Osteocyte (in vitro differentiated cells): ENCODE results near the gene CAPS2. TPM values are rescaled to one million over a fixed set of nuclear protein-coding genes. Genes with fewer than 3 reads are reported as not detected.

ENCODE experiments used
- DNase-seq: peaks from one replicate; pipeline ENCODE4 v3.0.0; 2021; ENCODE audit warnings: mixed read lengths; ENCODE audit not compliant: unreplicated experiment; ENCODE audit errors: extremely low spot score
- H3K27ac Mint-ChIP-seq: one replicate; pipeline ENCODE4 v1.8.0; 2021; ENCODE audit warnings: mild to moderate bottlenecking, mixed read lengths; ENCODE audit not compliant: unreplicated experiment
- H3K27me3 Mint-ChIP-seq: one replicate; pipeline ENCODE4 v1.8.0; 2021; ENCODE audit warnings: mixed read lengths; ENCODE audit not compliant: unreplicated experiment
- H3K36me3 Mint-ChIP-seq: one replicate; pipeline ENCODE4 v1.8.0; 2021; ENCODE audit warnings: mixed read lengths; ENCODE audit not compliant: unreplicated experiment
- H3K4me1 Mint-ChIP-seq: one replicate; pipeline ENCODE4 v1.8.0; 2021; ENCODE audit warnings: mixed read lengths; ENCODE audit not compliant: unreplicated experiment
- H3K4me3 Mint-ChIP-seq: one replicate; pipeline ENCODE4 v1.8.0; 2021; ENCODE audit warnings: mild to moderate bottlenecking, moderate library complexity, mixed read lengths; ENCODE audit not compliant: unreplicated experiment
- H3K9me3 Mint-ChIP-seq: one replicate; pipeline ENCODE4 v1.8.0; 2021; ENCODE audit warnings: mixed read lengths; ENCODE audit not compliant: unreplicated experiment
- total RNA-seq: library from RNA; stranded (reverse); gene quantifications from 2 replicates; pipeline ENCODE4 v1.2.1, GENCODE V29; 2021
- TF ChIP-seq, protein P1 (sequence below): fragments of 200-600 bp; sonication (generic); IDR thresholded peaks from 2 replicates; pipeline ENCODE4 v1.5.0; 2021; ENCODE audit warnings: antibody characterized with exemption, mild to moderate bottlenecking, moderate library complexity

Gene CAPS2
- total RNA-seq, 1 donor from 2014 or later = 4.0 TPM

DNA sequence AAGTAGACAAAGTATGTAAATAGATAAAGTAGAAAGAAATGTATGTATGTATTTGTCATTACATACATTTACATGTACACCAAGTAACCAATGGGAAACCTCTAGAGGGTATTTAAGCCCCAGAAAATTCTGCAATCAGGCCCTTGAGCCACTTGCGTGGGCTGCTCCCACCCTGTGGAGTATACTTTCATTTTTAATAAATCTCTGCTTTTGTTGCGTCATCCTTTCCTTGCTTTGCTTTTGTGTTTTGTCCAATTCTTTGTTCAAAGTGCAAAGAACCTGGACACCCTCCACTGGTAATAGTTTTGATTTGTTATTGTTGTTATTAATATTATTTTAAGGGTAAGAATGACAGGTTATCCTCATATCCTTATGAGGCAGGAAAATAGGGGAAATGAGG is 21.8 kb downstream of the CAPS2 start:
- Mint-ChIP-seq H3K36me3 (no peaks in the 10 kb centered on the region), H3K4me3 (no peak overlapping the region), H3K9me3 (peaks cover 7% of the 10 kb centered on the region)

DNA sequence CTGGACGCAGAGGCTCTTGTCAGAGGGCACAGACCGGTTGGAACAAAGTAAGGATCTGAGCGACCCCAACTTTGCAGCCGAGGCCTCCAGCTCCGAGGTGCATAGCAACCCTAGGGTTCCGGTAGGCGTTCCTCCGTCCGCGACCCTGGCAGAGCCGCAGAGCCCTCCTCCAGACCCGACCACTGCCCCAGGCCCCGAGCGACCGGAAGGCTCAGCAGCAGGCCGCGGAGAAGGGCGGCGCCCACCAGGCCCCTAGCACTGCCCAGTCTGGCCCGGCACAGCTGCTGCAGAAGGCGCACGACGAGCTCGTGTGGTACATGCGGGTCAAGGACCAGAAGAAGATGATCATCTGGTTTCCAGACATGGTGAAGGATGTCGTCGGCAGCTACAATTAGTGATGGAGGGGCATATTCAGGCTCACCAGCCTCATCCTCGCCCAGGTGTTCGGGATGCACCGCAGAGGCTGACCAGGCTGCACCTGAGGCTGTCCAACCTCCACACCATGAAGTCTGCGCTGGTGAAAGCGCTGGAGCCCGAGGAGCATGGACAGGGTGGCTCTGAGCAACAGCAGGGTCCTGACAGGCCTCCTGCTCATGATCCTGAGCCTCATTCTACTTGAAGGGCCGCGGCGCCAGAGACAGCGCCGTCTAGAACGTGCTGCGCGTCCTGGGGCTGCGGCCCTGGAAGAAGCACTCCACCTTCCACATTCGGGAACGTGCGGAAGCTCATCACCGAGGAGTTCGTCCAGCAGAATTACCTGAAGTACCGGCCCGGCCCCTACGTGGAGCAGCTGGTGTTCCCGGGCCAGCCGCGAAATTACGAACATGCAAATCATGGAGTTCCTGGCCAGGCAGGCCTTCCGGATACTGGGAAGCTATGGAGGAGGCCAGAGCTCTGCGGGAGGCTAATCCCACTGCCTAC is 24.5 kb downstream of the CAPS2 start:
- Mint-ChIP-seq H3K9me3 (peaks cover 7% of the 10 kb centered on the region), H3K36me3 (no peaks in the 10 kb centered on the region), H3K27me3 (no peaks in the 10 kb centered on the region), H3K4me1 (no peaks in the 10 kb centered on the region), H3K4me3 (no peak overlapping the region), H3K27ac (no peak overlapping the region)
- DNase-seq = no peak
- TF ChIP-seq, protein P1, sequence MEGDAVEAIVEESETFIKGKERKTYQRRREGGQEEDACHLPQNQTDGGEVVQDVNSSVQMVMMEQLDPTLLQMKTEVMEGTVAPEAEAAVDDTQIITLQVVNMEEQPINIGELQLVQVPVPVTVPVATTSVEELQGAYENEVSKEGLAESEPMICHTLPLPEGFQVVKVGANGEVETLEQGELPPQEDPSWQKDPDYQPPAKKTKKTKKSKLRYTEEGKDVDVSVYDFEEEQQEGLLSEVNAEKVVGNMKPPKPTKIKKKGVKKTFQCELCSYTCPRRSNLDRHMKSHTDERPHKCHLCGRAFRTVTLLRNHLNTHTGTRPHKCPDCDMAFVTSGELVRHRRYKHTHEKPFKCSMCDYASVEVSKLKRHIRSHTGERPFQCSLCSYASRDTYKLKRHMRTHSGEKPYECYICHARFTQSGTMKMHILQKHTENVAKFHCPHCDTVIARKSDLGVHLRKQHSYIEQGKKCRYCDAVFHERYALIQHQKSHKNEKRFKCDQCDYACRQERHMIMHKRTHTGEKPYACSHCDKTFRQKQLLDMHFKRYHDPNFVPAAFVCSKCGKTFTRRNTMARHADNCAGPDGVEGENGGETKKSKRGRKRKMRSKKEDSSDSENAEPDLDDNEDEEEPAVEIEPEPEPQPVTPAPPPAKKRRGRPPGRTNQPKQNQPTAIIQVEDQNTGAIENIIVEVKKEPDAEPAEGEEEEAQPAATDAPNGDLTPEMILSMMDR = no peak

More for the DNA sequence above, 21.8 kb downstream of the CAPS2 start:
- H3K27me3 Mint-ChIP-seq = no peaks in the 10 kb centered on the region
- TF ChIP-seq, protein P1 = no peak
- H3K4me1 Mint-ChIP-seq = no peaks in the 10 kb centered on the region
- no peak for DNase-seq
- H3K27ac Mint-ChIP-seq = no peak overlapping the region

DNA sequence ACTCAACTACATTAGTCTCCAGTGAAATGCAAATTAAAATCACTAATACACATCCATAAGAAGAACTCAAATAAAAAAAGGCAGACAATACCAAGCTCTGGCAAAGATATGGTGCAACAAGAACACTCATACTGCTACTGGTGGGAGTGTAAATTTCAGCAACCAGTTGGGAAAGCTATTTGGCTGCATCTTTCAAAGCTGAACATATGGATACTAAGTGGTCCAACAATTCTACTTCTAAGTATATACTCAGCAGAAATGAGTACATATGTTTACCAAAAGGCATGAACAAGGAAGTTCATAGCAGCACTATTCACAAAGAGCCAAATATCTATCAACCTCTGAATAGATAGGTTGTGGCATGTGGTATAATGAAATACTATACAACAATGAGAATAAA is 27.3 kb downstream of the CAPS2 start:
- H3K4me1 Mint-ChIP-seq = no peaks in the 10 kb centered on the region
- no peaks in the 10 kb centered on the region for H3K36me3 Mint-ChIP-seq
- H3K4me3 Mint-ChIP-seq = no peak overlapping the region
- no peak overlapping the region for H3K27ac Mint-ChIP-seq
- DNase-seq = no peak
- peaks cover 7% of the 10 kb centered on the region for H3K9me3 Mint-ChIP-seq
- TF ChIP-seq, protein P1 = no peak
- no peaks in the 10 kb centered on the region for H3K27me3 Mint-ChIP-seq

DNA sequence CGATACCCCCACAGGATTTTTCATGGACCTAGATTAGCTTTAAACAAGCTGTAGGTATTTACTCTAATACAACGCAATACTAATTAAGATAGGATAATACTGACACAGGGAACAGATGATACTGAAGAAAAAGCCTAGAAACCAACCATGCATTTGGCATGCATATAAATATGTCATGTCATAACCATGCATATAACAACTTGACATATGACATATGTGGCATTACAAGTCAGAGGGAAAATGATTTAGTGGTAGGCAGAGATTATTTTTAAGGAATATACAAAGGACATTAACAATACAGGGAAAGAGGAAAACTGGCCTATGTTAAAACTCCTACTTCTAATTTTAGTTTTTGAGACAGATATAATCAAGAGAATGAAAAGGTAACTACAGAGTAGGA is 27.9 kb downstream of the CAPS2 start:
- H3K9me3 Mint-ChIP-seq = peaks cover 7% of the 10 kb centered on the region

DNA sequence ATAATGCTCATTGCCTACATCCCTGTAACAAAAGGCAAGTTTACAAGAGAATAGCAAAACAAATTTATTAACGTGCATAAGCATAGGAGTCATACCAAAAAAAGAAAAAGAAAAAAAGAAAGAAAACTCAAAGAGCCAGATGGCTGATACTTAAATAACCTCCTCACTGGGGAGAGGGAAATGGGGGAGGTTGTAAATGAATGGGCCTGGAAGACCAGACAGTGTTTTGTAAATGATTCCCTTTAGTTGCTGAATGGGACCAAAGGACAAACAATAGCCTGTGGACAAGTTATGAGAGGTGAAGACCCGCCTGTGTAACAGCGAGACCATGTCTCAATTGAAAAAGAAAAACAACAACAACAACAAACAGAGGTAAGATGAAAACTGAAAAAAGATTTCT is 35.3 kb downstream of the CAPS2 start:
- peaks cover 2% of the 10 kb centered on the region for H3K4me1 Mint-ChIP-seq
- H3K9me3 Mint-ChIP-seq = no peaks in the 10 kb centered on the region
- H3K27ac Mint-ChIP-seq = no peak overlapping the region
- no peaks in the 10 kb centered on the region for H3K36me3 Mint-ChIP-seq
- no peak for DNase-seq
- no peak overlapping the region for H3K4me3 Mint-ChIP-seq
- TF ChIP-seq, protein P1 = no peak
- H3K27me3 Mint-ChIP-seq = no peaks in the 10 kb centered on the region

More for the DNA sequence above, 27.9 kb downstream of the CAPS2 start:
- Mint-ChIP-seq H3K27ac (no peak overlapping the region), H3K4me1 (no peaks in the 10 kb centered on the region), H3K27me3 (no peaks in the 10 kb centered on the region), H3K36me3 (no peaks in the 10 kb centered on the region), H3K4me3 (no peak overlapping the region)
- DNase-seq = no peak
- TF ChIP-seq, protein P1 = no peak
